ENCODE measurements around the gene KIF2C.

Gene KIF2C

DNA sequence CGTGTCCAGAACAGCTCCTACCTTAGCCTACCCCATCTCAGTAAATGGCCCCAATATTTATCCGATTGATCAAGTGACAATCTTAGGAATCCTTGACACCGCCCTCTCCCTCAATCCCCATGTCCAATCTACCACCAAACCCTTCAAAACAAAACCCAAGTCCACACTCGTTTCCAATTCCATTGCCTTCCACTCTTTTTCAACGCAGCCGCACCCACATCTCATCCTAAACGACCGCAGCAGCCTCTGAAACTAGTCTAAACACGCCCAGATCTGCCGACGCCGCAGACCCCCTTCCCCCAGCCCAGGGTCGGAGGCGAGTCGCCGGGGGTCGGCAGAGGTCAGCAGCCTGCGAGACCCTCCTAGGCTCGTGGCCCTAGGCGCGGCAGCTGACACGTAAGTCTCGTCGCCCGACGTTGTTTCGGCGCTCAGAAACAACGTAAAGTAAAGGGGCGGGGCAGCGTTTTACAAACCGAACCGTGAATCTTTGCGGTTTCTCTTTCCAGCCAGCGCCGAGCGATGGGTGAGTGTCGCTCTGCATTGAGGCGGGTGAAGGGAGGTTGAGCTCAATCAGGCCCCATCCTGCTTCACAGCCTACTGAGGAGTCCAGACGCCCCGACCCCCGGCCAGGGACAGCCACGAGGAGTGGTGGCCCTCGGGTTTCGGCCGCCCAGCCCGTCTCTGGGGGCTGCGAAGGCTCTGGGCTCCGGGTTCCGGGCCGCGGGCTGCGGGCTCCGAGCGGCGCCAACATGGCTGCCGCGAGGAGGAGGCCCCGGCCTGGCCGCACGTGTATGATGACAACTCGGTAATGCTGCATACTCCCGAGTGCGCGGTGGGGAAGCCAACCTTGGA, 35.7 kb downstream of the KIF2C start, which contains the start of gene RPS8:
TSS of gene RPS8 (plus strand) at position 463 of the 852 bp plus-strand sequence. CDS start at position 520, 57 bp downstream.
- H3K4me3 ChIP-seq (ENCODE audit: low read length) = peak within 1 kb of the TSS; percentile 98
- TF ChIP-seq, protein P1, sequence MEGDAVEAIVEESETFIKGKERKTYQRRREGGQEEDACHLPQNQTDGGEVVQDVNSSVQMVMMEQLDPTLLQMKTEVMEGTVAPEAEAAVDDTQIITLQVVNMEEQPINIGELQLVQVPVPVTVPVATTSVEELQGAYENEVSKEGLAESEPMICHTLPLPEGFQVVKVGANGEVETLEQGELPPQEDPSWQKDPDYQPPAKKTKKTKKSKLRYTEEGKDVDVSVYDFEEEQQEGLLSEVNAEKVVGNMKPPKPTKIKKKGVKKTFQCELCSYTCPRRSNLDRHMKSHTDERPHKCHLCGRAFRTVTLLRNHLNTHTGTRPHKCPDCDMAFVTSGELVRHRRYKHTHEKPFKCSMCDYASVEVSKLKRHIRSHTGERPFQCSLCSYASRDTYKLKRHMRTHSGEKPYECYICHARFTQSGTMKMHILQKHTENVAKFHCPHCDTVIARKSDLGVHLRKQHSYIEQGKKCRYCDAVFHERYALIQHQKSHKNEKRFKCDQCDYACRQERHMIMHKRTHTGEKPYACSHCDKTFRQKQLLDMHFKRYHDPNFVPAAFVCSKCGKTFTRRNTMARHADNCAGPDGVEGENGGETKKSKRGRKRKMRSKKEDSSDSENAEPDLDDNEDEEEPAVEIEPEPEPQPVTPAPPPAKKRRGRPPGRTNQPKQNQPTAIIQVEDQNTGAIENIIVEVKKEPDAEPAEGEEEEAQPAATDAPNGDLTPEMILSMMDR (IDR thresholded peaks at IDR 0.05; ENCODE audit: insufficient read depth, low read depth, low read length, missing control alignments) = no peak
- peak; percentile 95 for DNase-seq (ENCODE audit: low read depth)

DNA sequence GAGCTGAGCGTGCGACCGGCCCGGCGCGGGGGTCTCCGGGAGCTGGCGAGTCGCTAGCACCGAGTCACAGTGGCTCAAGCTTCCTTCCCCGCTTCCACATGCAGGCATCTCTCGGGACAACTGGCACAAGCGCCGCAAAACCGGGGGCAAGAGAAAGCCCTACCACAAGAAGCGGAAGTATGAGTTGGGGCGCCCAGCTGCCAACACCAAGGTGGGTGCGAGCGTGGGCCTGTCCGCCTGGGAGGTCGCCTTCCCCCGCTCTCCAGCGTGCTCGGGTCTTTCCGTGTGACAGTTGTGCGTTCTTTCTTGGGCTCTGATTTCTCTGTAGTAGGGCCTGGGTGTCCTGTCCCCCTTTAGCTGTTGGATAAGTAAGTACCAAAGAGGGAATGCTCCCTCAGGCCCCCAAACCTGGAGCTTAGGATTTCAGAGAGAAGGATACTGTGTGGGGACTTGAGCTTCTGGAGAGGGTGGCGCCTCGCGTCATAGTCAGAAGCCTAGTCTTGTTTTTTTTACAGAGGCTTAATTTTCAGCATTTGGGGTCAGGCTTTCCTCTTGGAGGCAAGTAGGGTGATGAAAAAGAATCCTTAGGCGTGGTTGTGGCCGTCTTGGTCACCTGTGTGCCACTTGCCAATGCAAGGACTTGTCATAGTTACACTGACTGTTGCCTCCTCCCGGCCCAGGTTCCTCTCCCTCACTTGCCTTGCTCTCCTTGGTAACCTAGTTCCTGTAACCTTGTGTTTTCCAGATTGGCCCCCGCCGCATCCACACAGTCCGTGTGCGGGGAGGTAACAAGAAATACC, 36.5 kb downstream of the KIF2C start:
- TF ChIP-seq, protein P1 (IDR thresholded peaks at IDR 0.05; ENCODE audit: insufficient read depth, low read depth, low read length, missing control alignments) = no peak
- DNase-seq (ENCODE audit: low read depth) = peak; percentile 30
- H3K4me3 ChIP-seq (ENCODE audit: low read length) = peak overlapping the region; percentile 98

DNA sequence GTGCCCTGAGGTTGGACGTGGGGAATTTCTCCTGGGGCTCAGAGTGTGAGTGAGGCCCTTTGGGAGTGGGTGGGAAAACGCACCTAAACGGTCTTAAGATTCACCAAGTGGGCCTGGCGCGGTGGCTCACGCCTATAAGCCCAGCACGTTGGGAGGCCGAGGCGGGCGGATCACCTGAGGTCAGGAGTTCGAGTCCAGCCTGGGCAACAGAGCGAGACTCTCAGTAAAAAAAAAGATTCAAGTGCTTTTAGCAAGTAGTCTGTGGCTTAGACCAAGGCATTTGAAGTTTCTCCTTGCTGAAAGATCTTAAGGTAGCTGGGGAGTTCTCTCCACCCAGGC, 37.1 kb downstream of the KIF2C start:
- peak overlapping the region; percentile 98 for H3K4me3 ChIP-seq (ENCODE audit: low read length)
- TF ChIP-seq, protein P1 (IDR thresholded peaks at IDR 0.05; ENCODE audit: insufficient read depth, low read depth, low read length, missing control alignments) = no peak
- no peak for DNase-seq (ENCODE audit: low read depth)

DNA sequence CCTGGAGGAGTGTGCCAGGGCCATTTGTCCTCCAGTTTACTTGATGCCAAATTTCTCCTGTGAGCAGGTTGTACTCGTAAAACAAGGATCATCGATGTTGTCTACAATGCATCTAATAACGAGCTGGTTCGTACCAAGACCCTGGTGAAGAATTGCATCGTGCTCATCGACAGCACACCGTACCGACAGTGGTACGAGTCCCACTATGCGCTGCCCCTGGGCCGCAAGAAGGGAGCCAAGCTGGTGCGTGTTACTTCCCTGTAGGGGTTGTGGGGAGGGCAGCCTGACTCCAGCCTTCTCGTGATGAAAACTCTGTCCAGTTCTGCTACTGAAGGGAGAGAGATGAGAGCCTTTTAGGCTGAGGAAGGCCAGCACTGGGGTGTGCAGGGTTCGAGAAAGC, 37.9 kb downstream of the KIF2C start:
- H3K4me3 ChIP-seq (ENCODE audit: low read length) = peak overlapping the region; percentile 98
- TF ChIP-seq, protein P1 (IDR thresholded peaks at IDR 0.05; ENCODE audit: insufficient read depth, low read depth, low read length, missing control alignments) = no peak
- DNase-seq (ENCODE audit: low read depth) = no peak

DNA sequence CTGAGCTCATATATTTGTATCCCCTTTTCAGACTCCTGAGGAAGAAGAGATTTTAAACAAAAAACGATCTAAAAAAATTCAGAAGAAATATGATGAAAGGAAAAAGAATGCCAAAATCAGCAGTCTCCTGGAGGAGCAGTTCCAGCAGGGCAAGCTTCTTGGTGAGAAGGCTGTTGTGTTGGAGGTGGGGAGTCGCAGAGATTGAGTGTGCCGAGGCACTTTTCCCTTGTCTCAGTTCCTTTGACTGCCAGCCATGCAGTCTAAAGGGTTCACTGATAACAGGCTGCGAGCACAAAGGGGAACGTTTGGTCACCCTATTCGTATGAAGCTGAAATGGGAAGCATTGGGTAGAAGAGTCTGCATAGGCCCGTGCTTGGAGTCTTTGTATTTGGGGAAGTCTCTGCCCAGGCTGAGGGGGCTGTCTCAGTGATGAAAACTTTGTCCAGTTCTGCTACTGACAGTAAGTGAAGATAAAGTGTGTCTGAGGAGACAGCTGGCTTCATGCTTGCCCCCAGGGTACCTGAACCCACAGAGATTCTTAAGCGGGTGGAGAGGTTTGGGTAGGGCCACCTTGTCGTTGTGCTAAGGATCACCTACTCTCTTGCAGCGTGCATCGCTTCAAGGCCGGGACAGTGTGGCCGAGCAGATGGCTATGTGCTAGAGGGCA, 38.5 kb downstream of the KIF2C start:
- H3K4me3 ChIP-seq (ENCODE audit: low read length) = no peak overlapping the region
- TF ChIP-seq, protein P1 (IDR thresholded peaks at IDR 0.05; ENCODE audit: insufficient read depth, low read depth, low read length, missing control alignments) = no peak
- DNase-seq (ENCODE audit: low read depth) = no peak

DNA sequence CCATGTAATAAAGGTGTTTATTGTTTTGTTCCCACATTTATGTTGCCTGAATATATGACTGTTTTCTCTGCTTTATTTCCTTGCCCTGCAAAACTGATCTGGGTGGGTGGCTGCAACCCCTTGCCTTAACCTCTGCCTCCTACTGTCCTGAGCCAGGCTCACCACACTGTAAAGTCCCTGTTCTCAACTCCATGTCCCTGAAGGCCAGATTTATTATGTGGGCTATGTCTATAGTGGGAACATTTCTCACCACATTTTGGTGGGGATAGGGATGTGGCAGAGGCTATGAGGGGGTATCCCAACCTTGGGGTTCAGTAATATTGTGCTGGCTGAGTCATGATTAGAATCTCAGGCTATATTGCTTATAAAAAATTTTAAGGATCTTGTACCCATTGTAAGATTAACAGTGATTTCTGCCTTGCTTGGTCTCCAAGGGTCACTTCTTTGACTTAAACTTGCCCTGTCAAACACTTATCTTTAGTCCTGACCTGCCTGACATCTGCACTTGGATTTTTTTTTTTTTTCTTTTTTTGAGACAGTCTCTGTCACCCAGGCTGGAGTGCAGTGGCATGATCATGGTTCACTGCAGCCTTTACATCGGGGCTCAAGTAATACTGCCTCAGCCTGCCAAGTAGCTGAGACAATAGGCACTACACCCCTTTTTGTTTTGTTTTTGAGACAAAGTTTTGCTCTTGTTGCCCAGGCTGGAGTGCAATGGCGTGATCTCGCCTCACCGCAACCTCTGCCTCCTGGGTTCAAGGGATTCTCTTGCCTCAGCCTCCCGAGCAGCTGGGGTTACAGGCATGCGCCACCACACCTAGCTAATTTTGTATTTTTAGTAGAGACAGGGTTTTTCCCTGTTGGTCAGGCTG, 39.3 kb downstream of the KIF2C start:
- TF ChIP-seq, protein P1 (IDR thresholded peaks at IDR 0.05; ENCODE audit: insufficient read depth, low read depth, low read length, missing control alignments) = no peak
- no peak overlapping the region for H3K4me3 ChIP-seq (ENCODE audit: low read length)
- DNase-seq (ENCODE audit: low read depth) = no peak
